Left renal cortex interstitium (tissue), 4 donors: ENCODE measurements around the gene FAM114A2. TPM values are rescaled to one million over a fixed set of nuclear protein-coding genes. Genes with fewer than 3 reads are reported as not detected.

Experiments used
- DNase-seq, 4 donors: peaks; one replicate each; pipeline ENCODE4 v3.0.0-alpha.2; 2013; ENCODE audit warnings: low read depth in 4 of 4, low spot score in 2 of 4, missing footprints in 1 of 4
- polyA plus RNA-seq, 4 donors: library from polyadenylated mRNA; unstranded; fragments of 120-200 nt; gene quantifications; one replicate each; pipeline ENCODE4 v1.2.1, GENCODE V29; 2013; ENCODE audit not compliant: insufficient read length in 4 of 4

The FAM114A2 gene
- polyA plus RNA-seq, 4 donors: 32.2 to 38.7 (median 34.5) TPM

DNA sequence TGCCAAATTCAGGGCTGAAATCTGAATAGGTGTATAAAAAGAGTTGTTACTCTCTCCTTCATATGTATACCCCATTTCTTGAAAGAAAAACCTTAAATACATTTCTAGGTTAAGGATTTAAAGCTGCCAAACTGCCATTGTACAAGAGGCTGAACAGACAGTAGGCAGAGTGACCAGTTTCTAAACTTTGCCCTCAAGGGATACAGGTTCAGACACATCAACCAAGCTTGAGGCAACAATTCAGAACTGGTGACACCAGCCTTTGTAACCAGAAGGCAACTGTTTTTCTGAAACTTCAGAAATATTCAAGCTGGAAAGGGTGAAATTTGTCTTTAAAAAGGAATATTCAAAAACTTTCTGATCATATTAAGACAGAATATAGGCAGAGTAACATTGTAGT, 47.5 kb downstream of the FAM114A2 start:
- no peak for DNase-seq

DNA sequence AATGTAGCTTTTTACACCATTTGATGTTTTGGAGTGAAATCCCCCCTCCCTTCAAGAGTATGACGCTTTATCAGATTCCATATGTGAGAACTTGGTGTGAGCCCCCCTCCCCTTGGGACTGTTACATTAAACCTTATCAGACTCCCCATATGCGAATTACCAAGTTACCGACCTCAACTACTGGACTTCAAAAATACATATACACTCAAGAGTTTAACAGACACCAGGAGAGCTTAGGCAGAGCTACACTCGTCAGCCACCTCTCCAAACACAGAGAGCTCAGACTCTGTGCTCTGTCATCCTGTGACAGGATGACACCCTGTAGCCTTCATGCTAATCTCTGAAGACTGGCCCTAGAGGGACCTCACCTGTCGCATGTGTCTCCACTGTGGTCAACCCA, 50.2 kb downstream of the FAM114A2 start:
- DNase-seq: no peak

DNA sequence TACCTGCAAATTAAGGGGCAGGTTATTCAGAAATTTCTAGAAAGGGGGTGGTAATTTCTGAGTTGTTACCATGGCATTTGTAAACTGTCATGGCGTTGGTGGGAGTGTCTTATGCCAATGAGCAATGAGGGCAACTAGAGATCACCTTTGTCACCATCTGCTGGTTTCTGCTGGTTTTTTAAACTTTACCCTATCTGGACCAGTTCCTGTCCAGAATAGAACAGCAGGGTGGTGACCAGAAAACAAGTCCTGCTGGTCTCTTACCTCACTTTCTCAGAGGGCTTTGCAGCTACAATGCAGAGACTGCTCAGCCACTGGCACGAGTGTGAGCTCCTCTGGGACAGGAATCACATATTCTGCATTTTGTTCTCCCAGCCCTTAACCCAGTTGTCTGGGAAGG, 51.4 kb downstream of the FAM114A2 start:
- no peak for DNase-seq

DNA sequence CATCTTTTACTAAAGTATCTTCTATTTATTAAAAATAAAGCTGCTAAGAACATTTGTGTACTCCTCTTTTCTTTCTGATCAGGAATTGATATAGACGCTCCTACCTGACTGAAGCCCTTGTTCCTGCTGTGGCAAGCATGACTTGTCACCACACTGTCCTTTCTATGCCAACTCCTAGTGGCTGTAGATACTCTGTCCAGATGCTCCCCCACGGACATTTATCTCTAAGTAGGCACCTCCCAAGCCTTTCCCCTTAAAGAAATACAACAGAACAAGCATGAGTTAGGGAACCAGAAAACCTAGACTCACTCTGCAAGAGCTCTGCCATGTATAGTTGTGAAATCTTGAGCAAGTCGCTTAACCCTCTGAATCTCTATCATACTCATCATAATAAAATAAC, 53.2 kb downstream of the FAM114A2 start:
- no peak for DNase-seq

DNA sequence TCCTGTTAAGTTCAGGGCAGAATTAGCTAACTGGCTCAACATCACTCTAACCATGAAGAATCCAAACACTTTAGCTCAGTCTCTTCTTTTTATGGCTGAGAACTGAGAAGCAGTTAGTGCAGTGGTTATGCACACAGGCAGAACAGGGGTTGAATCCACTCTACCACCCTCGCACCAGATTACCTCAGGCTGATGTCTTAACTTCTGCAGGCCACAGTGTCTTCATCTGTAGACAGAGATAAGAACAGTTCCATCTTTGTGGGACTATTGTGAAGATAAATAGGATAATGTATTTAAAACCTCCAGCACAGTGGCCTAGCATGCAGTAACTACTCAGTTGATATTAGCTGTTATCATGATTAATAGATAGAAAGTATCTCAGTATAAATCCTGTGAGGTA, 54.8 kb downstream of the FAM114A2 start:
- DNase-seq: no peak

DNA sequence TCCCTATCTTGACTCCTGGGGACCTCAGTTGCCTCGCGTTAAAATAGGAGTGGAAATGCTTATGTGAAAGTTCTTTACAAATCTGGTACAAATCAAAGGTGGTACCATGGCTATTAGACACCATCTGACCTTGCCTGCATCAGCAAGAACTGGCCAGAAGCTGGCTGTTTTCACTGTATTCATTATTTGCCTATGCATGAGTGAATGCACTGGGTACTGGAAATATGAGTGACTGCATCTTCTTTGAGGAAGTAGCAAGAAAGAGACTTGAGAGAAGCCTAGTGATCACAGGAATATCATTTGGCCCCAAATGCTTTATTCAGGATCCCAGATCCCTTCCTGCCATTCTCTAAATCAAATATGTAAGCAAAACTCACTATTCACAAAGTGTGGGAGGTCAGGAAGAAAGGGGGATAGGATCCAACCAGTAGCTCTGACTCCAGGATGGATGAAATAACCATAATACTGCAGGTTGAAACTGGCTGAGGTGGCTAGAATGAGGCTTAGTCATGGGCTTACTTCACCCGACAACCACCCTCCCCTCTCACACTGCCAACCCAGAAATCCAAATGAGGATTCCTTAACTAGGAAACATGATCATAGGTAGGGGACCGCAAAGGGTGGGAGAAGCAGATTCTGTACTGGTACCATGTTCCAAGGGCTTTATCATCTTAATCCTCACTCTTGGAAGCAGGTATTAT, 56.7 kb downstream of the FAM114A2 start:
- DNase-seq: no peak

DNA sequence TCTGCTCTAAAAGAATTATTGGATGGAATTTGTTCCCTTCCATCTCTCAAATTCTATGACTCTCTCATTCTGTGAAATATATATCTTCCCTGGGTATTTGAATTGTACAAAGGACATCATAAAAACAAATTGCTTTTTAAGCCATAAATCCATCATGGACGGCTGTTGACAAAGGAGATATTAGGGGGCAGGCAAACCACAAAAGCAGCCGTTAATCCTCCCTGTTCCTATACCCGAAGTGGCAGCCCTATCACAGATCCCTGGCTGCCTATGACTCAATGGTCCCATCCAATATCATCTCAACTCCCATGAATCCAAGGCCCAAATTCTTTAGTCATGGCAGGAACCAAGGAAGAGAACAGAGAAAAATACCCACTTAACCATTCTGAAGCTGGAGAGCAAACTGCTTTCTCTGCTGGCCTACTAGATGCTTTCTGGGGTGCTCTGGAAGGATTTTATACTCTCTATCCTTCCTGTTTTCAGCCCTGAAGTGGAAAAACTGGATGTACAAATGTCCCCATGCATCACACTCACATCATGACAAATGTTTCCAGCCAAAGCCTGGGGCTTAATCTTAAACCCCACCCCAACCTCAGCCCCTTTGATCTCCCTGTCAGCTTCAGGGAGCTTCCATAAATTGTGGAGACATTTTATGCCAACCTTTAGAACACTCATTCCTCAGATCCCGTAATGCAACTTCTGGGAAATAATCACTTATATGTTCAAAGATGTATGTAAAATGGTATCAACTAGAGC, 59.5 kb downstream of the FAM114A2 start:
- no peak for DNase-seq

DNA sequence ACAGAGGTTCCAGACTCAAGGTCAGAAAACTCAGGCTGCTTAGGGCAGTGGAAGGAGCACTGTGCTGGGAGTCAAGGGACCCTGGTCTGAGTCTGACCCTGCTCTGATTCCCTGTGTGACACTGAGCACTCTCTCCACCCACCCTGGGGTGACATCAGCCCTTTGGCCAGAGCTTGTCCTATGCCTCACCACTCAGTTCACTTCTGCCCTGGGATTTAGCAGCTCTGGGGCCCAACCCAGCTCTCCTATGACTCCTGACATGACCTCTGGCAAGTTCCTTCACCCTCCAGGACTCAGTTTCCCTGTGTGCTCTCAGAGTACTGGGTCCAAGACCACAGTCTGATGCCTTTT, 63.9 kb downstream of the FAM114A2 start:
- no peak for DNase-seq

DNA sequence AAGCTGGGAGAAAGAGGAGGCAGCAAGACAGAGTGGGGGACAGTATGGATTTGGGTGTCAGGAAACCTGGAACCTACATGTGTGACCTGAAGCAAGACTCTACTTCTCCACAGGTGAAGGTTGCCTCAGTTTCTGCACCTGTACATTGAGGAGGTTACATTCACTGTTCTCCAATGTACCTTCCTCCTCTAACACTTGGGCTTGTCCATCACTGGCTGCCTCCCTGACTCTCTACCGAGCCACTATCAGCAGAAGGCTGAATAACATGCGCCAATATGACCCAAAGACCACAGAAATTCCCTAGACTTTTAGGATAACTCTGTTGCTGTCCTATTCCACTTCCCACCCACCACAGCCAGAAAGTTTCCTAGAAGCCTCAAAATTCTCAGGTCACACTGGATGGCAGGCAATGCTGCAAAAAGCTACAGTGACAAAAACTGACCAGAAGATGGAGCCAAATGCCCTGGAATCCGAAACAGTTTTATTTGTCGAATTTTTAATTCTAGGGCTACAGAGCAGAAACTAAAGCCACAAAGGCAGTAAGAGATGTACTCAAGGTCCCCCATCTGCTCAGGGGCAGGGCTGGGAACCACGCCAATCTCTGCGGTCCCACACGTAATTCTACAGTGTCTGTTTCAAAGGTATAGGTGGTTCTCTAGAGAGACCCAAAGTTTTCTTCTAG, 64.4 kb downstream of the FAM114A2 start:
- DNase-seq: peak in 1 of 4 donors; percentile 24

DNA sequence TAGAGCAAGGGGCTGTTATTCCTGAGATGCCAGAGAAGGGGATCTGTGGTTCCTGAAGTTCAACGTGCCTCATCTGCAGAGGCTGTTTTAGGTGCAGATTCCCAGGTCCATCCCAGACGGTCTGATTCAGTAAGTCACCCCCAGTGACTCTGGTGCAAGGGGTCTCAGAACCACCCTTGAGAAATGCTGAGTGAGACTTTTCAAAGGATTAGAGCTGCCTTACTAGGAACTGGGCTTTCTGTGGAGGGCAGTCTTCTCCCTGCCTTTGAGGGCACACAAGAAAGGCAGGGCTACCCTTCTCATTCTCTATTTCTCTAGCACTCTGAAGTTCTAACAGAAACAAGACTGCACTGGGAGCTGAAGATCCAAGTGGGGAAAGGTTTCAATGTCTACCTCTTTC, 66.5 kb downstream of the FAM114A2 start:
- DNase-seq: no peak

DNA sequence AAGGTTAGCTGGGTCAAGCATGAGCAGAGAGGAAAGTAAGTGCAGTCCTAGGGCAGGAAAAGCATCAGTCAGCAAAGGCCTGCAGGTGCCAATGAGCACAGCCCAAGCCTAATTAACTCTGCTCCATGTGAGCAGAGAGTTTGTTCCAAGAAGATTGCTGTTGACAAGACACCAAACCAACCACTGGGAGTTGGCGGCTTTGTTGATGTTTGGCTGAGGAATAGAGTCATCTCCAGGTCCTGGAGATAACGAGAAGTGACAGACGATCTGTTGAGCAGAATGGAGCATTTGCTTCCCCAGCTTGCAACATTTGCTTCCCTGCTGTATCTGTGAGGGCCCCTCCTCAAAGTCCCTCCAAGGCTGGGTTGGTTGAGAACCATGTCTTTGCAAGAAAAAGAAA, 68.2 kb downstream of the FAM114A2 start:
- DNase-seq: no peak

DNA sequence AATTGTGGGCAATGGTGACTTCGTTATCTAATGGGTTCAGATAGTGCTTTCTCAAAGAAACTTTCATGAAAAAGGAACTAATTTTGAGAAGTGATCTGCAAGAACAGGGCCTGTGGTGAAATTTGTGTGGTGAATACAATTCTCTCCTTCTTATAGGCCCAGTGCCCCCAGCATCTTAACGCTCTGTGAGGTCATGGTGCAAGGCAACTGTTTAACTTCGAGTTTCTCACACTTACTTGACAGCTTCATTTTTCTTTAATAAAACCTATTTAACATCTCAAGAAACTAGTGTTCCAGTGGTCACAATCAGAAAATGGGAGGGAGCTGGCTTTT, 69.2 kb downstream of the FAM114A2 start:
- DNase-seq: no peak

DNA sequence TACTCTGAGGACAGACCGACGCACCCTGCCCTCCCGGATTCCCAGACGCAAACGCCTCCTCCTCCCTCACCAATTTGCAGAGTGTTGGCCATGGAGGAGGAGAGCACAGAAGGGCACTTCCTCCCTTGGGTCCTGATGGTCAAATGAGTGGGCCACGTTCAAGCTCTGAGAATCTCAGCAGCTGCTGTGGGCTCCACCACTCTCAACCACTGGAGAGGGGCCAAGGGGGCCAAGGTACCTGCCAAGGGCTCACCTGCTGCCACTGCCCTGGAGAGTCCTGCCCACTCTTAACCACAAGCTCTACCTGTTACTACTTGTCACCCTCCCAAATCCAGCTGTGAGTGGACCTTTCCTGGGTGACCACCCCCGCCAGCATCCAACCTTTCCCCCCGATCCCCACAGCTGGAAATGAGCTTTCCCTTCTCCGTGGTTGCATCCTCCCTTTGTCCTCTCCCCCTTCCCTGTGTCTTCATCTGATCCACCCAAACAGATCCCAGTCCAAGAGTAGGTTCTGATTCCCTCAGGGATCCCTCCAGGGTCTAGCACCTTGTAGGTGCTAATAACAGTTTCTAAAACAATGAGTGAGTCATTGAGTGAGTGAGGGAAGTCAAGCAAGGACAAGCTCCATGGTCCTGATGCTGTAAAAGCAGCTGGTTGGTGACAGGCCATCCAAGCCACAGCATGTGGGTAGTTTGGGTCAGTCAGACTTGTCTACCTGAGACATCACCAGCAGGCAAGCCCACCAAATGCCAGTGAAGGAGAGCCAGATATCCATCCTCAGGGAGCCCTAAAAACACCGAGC, 69.7 kb downstream of the FAM114A2 start:
- DNase-seq: no peak

DNA sequence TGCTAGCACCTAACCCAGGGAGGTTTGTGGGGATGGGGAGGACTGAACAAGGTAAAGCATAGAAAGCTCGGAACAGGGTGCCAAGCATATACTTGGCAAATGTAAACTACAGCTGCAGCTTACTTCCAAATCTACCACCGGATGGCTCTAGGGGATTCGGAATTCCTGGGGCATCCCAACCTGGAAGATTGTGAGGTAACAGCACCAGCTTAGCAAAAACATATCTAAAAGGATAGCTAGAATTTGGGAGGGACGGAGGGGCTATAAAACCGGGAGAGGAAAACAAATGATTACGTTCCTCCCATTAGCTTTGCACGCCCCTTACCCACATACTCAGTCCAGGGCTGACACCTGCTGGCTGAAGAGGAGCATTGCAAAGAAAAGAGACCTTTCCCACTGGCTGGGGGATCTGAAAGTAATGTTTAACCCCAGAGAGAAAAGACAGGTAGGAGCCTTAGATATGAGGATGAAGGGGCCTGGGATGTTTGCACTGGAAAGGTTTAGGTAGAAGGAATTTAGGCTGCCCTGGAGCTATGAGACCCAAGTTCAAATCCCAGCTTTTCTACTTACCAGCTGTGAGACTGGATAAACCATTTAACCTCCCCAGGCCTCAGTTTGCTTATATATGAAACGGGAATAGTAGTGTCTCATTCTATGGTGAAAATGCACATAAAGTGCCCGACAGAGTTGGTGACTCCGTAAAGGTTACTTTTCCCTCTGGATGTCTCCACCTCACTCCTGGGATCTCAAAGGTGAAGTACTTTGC, 73.6 kb downstream of the FAM114A2 start:
- peak in 3 of 4 donors; percentile 13 to 56 (median 20) for DNase-seq

DNA sequence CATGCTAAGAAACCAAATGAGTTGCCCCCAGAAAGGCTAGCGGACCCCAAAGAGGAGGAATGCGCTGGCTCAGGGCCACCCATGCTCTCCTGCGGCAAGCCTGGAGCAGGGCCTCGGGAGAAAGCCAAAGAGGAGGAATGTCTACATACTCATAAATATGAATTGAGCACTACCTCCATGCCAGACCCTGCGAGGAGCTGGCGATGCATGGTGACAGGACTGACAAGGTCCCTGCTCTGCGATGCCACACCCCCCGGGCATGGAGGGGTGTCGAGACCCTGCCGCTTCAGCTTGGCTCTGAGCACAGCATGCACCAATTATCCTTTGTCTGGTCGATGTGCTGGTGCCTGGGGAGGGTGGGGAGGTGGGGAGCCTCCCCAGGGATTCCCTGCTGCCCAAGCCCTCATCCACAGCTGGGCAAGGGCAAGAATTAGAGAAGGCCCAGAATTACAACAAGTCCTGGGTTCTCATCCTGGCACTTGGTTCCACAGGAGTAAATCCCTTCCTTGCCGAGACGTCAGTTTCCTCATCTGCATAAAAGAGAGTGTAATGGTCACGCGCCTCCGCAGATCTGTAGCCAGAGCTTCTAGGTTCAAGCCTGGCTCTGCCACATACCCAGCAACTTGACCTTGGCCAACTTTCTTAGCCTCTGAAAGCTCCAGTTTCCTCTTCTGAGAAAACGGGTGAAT, 74.4 kb downstream of the FAM114A2 start:
- no peak for DNase-seq

DNA sequence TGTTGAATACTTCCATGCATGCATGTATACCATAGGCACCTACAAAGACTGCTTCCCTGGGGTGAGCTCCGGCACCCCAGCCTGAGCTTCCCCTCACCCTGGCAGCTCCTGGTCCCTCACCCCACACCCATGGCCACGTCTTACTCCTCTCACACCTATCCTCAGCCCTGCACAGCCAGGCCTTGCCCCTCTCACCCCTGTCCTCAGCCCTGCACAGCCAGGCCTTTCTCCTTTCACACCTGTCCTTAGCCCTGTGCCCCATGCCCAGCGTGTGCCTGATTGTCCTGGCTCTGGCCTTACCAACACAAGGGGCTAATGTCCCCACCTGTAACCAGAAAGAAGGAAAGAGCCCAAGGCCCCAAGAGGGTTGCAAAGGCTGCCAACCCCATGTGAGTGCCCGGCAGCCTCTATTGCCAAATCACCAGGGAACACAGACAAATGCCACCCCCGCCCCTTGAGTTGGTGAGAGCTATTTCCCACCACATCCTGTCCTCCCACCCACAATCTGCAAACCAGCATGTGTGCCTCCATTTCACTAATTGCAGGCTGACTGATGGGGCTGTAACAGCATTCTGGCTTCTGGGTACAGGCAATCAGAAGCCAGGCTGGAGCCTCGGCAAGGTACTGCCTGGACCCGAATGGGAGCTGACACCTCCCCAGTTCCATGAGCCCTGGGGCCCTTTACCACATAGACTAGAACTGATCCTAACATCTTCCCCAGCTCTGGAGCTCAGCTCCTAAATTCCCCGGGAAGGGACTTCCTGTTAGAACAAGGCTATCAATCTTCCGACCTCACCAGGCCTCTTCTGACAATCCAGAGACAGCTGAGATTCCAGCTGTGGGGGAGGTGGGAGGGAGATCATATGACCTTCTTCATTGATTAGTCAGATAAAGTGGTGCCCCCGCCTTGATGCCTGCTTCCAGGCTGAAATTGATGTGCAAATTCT, 78.2 kb downstream of the FAM114A2 start:
- DNase-seq: no peak

DNA sequence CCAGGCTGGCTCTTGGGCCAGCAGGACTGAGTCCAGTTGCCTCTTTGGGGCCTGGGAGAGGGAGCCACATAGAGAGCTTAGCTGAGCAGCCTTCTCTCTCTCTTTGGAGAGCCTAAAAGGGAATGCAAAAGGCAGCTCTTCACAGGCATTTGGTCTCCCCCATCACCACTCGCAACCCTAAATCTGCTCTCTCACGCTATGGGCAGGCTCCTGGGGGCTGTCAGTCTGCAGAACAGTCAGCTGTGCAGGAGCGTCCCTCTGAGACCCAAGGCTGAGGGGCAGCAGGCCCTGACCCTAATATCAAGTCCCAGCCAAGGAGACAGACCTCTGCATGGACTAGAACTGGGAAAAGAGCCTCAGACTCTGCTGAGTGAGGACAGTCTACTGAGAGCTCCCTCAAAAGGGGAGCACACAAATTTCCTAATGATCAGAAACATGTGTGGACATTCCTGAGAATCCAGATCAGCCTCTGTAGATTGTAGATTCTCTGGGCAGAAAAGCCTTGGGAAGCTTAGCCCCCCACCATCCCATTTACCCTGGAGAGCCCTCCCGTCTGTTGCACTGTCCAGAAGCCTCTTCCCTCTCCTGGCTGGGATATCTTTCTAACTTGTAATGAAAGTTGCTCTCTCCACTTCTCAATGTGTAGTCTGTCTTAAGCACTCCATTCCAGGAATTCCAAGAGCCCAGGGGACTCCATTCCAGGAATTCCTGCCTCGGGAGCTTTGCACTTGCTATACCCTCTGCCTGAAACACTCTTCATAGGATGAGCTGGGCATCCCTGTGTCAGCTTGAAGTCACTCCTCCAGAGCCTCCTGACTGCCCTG, 79.4 kb downstream of the FAM114A2 start:
- DNase-seq: no peak

DNA sequence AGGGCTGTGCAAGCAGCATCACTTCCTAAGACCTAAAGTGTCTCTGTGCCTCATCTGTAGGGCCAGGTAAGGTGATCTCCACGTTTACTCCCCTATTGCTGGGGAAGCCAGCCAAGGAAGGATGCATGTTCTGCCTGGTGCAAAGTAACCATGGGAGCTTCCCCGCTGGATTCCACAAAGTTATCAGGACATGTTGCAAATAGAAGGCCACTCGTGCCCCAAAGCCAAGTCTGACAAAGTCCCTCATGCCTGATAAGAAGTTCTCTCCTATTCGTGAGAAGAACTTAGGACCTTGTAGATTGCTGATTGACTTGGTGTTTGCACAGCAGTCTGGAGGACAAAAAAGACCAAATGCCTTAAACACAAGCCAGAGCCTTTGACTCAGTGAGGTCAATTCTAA, 81.5 kb downstream of the FAM114A2 start:
- DNase-seq: no peak
